Lower lobe of right lung (tissue), 2 donors: ENCODE measurements around the gene FHIT. TPM values are rescaled to one million over a fixed set of nuclear protein-coding genes. Genes with fewer than 3 reads are reported as not detected.

Source experiments
- ATAC-seq, 2 donors: fragments of 200-7000 bp; cut with Tn5 transposase; one replicate each; pipeline ENCODE4 v1.9.1; 2020 to 2022; ENCODE audit warnings: mild to moderate bottlenecking in 2 of 2, moderate library complexity in 2 of 2
- DNase-seq: peaks from one replicate; pipeline ENCODE4 v3.0.0-alpha.2; 2020
- H3K27ac ChIP-seq: fragments of 200-600 bp; one replicate; pipeline ENCODE4 v1.8.0; 2022
- H3K27me3 ChIP-seq: fragments of 200-600 bp; one replicate; pipeline ENCODE4 v1.8.0; 2022; ENCODE audit warnings: low read depth
- H3K36me3 ChIP-seq: fragments of 200-600 bp; one replicate; pipeline ENCODE4 v1.8.0; 2022; ENCODE audit warnings: mild to moderate bottlenecking
- H3K4me1 ChIP-seq: fragments of 200-600 bp; one replicate; pipeline ENCODE4 v1.8.0; 2022
- H3K4me3 ChIP-seq: fragments of 200-600 bp; one replicate; pipeline ENCODE4 v1.8.0; 2022; ENCODE audit warnings: mild to moderate bottlenecking
- H3K9me3 ChIP-seq: fragments of 200-600 bp; one replicate; pipeline ENCODE4 v1.8.0; 2022
- CTCF ChIP-seq: fragments of 200-600 bp; IDR thresholded peaks from one replicate; pipeline ENCODE4 v1.8.0; 2022; ENCODE audit warnings: antibody characterized with exemption, mild to moderate bottlenecking
- intact Hi-C: fragments of 100-400 bp; cut with DNase I; formaldehyde crosslinking; loops from one replicate; pipeline ENCODE4 v1.11.0; 2022
- total RNA-seq: library from RNA; stranded (reverse); fragmentation: NEBNext Ultra II Directional; extraction: Animal tissue kit (Norgen Biotek cat#: 25700); gene quantifications from one replicate; pipeline ENCODE4 v1.2.1, GENCODE V29; 2021
- donor health status: DM: no; HTN: yes; CAD: no; lungs with severe emphysema.

FHIT gene
- total RNA-seq, 1 donor from 2014 or later: 10.3 TPM

- TF ChIP-seq CTCF: peak; percentile 7
- no peak overlapping the region for H3K27ac ChIP-seq
- no peak overlapping the region for H3K4me3 ChIP-seq
- intact Hi-C loops: no loop called here
- no peaks in the 10 kb centered on the region for H3K4me1 ChIP-seq
- H3K27me3 ChIP-seq: no peaks in the 10 kb centered on the region
- DNase-seq (no peak), ATAC-seq (no peak)
- no peaks in the 10 kb centered on the region for H3K36me3 ChIP-seq
- peaks cover 3% of the 10 kb centered on the region for H3K9me3 ChIP-seq
These were observed 496.2 kb downstream of the FHIT start for GRCh38 chr3:60755094-60755493.

GRCh38 chr3:60754617-60755016 is 496.6 kb downstream of the FHIT start:
- no peak for DNase-seq
- TF ChIP-seq CTCF: no peak
- no peaks in the 10 kb centered on the region for H3K4me1 ChIP-seq
- no peaks in the 10 kb centered on the region for H3K27me3 ChIP-seq
- intact Hi-C loops: no loop called here
- H3K27ac ChIP-seq: no peak overlapping the region
- no peaks in the 10 kb centered on the region for H3K36me3 ChIP-seq
- no peak overlapping the region for H3K4me3 ChIP-seq
- H3K9me3 ChIP-seq: peaks cover 6% of the 10 kb centered on the region
- ATAC-seq: no peak

- ATAC-seq: no peak
- intact Hi-C loops: no loop called here
- TF ChIP-seq CTCF: no peak
These were observed 498.4 kb downstream of the FHIT start for GRCh38 chr3:60752809-60753208.

GRCh38 chr3:60746695-60747416 is 504.4 kb downstream of the FHIT start:
- no peak for DNase-seq
- Histone ChIP-seq H3K4me1 (no peaks in the 10 kb centered on the region), H3K27ac (no peak overlapping the region), H3K36me3 (no peaks in the 10 kb centered on the region), H3K4me3 (no peak overlapping the region), H3K9me3 (peaks cover 6% of the 10 kb centered on the region), H3K27me3 (no peaks in the 10 kb centered on the region)
- ATAC-seq: no peak
- no peak for TF ChIP-seq CTCF
- intact Hi-C loops: no loop called here

More at GRCh38 chr3:60752809-60753208, 498.4 kb downstream of the FHIT start:
- H3K9me3 ChIP-seq: peaks cover 6% of the 10 kb centered on the region
- no peaks in the 10 kb centered on the region for H3K27me3 ChIP-seq
- no peak overlapping the region for H3K27ac ChIP-seq
- no peaks in the 10 kb centered on the region for H3K36me3 ChIP-seq
- DNase-seq: no peak
- no peaks in the 10 kb centered on the region for H3K4me1 ChIP-seq
- H3K4me3 ChIP-seq: no peak overlapping the region

GRCh38 chr3:60746043-60746638 is 505.1 kb downstream of the FHIT start:
- intact Hi-C loops: no loop called here
- Histone ChIP-seq H3K27me3 (no peaks in the 10 kb centered on the region), H3K27ac (no peak overlapping the region), H3K4me3 (no peak overlapping the region), H3K4me1 (no peaks in the 10 kb centered on the region), H3K36me3 (no peaks in the 10 kb centered on the region), H3K9me3 (peaks cover 6% of the 10 kb centered on the region)
- ATAC-seq (no peak), DNase-seq (no peak)
- no peak for TF ChIP-seq CTCF
